GM19372 (cell line): Measurements from ENCODE around the gene DRD3.

Experiments
- ATAC-seq: cut with Tn5 transposase; IDR thresholded peaks from one replicate; pipeline ENCODE4 v1.9.1; 2021; ENCODE audit warnings: mild to moderate bottlenecking, low read depth, moderate library complexity; ENCODE audit not compliant: unreplicated experiment

The DRD3 gene

GRCh38 chr3:114192136-114192535 lies 13.3 kb upstream of the DRD3 start:
- no peak for ATAC-seq

DNA sequence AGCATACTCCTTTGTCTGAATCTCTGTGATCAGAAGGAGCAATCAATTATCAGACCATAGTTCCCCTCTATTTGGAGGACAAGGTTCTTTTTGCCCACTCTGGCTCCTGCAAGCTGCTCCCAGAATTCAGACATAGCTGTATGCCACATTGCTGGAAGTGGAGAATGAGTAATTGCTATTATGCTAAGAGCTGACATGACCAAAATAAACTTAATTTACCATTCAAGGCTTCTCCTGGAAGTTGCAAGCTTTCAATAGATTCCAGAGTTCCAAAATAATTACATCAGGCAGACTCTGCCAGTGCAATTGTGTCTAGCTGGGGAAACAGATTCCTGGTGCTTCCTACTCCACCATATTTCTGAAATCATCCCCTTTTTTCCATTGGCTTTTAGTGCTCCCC lies 7.6 kb upstream of the DRD3 start:
- no peak for ATAC-seq

DNA sequence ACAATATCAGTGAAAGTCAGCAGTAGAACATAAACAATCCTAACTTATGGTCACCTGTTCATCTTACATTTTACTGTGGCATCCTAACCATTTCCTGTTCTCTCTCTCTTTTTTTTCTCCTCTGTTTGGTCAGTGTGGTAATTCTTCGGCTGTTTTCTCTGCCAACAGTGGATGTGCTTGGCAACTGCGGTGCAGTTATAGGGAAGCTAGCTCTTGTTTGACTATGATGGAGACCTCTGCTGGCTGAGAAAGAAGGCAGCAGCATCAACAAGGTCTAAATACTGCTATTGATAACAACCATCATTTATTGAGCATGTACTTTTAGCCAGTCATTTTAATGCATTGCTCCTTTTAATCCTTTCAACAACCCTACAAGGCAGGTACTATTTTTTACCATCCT lies 723 bp upstream of the DRD3 start:
- no peak for ATAC-seq

GRCh38 chr3:114176890-114177289 lies 2.0 kb downstream of the DRD3 start:
- ATAC-seq = no peak

- no peak for ATAC-seq
These were observed 2.4 kb downstream of the DRD3 start for GRCh38 chr3:114176487-114176886.

DNA sequence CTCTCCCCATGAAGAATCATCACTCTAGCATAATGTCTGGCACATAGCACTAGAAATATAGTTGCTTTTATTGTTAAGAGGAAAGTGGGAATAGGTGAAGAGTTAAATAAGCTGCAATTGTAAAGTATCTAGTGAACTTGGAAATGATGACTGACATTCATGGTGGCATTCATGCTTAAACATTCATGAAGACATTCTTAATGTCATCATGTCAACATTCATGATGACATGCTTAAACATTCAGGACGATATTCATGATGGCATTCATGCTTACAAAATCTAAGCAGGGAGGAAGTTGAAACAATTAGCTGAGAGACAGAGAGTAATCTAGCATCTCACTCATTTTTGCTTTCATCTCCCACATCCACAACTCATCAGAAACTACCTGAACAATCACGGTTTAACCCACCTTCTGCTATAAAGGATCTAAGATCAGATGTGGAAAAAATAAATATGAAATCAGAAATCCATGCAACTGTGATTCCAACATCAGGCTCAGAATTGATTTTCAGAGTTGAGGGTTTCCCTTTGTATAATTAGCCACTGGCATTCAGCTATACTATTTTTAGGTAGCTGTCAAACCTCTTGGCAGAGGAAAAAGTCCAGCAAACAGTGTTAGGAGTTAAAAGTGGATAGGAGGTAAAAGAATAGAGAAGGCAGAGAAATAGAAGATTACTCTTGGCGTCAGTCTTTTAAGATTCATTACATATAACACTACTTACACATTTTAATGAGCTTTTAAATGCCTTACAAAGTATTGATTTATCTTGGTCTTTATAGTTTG lies 3.5 kb downstream of the DRD3 start:
- ATAC-seq = no peak

- ATAC-seq = no peak
These were observed 7.2 kb downstream of the DRD3 start for GRCh38 chr3:114171677-114172076.

DNA sequence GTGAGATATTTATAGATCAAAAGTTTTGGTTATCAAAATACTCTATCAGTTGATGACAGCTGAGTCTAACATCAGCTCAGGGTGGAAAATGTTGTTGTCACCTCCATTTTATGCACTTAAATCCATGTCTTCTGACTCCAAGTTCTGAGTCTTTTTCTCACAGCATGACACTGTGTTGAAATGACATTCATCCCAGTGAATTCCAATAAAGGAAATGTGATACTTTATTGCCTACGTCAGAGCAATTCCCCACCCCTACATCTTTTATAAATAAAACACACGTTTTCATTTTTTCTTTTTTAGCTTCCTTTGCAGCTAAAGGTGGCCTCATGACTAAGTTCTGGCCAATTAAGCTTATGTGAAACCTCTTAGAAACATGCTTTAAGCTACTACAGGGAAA lies 10.7 kb downstream of the DRD3 start:
- ATAC-seq = no peak

GRCh38 chr3:114157321-114157720 lies 21.5 kb downstream of the DRD3 start:
- no peak for ATAC-seq

GRCh38 chr3:114155370-114155821 lies 23.5 kb downstream of the DRD3 start:
- ATAC-seq = no peak

- ATAC-seq = no peak
These were observed 24.5 kb downstream of the DRD3 start for GRCh38 chr3:114154321-114154821.

DNA sequence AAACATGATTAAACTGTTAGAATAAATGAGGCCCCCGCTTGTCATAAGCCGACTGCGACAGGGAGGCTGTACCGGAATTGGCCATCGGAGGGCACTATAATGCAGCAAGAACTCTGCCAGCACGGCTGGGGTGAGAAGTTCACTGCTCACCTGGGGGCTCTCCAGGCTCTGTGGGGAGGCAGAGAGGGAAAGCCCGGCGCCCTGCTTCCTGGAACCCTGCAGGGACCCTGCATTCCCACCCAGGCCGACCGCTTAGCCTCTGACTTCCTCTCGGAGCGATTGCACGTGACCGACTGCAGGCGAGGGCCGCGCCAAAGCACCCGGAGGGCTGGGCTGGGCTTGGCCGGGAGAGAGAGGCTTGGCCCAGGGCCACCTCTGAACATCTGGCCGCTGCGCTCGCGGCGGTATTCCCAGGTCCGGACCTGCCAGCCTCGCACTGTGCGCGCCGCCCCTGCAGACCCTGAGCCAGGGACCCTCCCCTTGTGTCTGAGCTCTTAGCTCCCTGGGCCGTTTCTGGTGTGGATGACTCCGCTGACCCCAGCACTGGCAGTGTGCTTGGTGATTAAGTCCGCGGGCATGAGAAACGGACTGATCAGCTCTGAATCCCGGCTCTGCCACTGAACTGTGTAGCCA lies 26.2 kb downstream of the DRD3 start:
- ATAC-seq = peak; percentile 90

- no peak for ATAC-seq
These were observed 27.8 kb downstream of the DRD3 start for GRCh38 chr3:114151091-114151490.

- no peak for ATAC-seq
These were observed 31.6 kb downstream of the DRD3 start for GRCh38 chr3:114147251-114147650.

DNA sequence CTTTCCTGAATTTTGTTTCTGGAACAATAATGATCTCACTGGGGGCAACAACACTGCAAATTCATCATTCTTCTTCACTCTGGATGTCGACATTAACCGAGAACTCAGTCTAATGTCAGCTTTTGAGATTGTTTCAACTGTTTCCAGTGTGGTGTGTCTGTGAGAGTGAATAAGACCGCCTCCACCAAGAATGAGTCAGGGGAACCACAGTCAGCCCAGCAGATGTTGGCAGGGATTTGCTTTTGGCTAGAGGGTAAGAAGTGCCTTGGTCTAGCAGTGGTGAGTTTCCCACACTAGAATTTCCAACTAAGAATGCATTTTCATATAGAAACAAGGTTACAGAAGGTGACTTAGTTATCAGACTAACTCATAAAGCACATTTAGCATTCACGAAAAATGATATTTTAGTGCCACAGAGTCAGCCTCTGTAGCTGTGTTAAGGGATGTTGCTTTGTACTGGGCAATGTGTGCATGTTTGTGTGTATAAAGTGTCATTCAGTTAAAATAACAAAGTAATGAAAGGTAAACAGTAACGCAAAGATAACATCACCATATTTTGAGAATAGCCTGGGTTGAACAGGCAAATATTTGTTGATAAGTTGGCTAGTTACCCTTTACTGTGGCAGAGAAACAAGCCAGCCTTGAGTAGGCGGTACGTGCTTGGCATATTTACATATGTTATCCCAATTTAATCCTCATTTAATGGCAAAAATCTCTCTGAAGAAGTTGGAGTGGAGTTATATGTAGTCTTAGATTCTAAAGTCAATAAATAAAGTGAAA lies 33.8 kb downstream of the DRD3 start:
- no peak for ATAC-seq

DNA sequence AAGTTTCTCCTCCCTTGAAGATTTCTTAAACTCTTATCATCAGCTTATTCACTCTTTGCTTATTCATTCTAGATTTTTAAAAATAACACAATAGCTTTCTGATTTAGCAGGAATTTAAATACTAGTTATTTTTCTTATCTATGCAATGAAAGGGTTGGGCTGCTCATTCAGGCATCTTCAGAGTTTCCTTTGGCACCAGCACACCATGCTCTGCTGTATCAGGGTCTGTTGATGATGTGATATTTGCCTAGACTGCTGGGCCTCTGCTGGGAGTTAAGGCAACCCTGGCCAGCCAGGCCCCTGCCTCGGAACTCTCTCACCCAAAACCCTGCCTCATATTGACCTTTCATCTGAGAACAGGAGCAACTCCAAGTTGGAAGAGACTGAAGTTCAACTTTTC lies 35.0 kb downstream of the DRD3 start:
- no peak for ATAC-seq

- no peak for ATAC-seq
These were observed 39.0 kb downstream of the DRD3 start for GRCh38 chr3:114139836-114140235.

GRCh38 chr3:114133947-114134346 lies 44.9 kb downstream of the DRD3 start:
- no peak for ATAC-seq

- ATAC-seq = no peak
These were observed 46.4 kb downstream of the DRD3 start for GRCh38 chr3:114132500-114132899.

DNA sequence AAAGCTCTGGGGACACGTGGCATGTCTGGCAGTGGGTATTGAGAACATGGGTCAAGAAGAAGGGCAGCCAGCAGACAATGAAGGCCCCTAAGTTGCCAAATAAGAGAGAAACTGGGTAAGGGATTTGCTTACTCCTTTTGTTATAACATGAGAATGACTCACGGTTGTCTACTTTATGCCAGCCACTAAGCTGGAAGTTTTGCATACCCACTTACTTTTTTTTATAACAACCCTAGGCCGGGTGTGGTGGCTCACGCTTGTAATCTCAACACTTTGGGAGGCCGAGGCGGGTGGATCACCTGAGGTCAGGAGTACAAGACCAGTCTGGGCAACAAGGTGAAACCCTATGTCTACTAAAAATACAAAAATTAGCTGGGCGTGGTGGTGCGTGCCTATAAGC lies 50.0 kb downstream of the DRD3 start:
- no peak for ATAC-seq

- ATAC-seq = no peak
These were observed 50.6 kb downstream of the DRD3 start for GRCh38 chr3:114128231-114128630.
